Urinary bladder (tissue), 4 donors: Measurements from ENCODE around the gene FRMD4A. TPM values are rescaled to one million over a fixed set of nuclear protein-coding genes. Genes with fewer than 3 reads are reported as not detected.
"Not testable (repeated sequence)": the region's sequence is repeated elsewhere in the genome, so short reads cannot be mapped to it uniquely, and the experiment has no call there.

Source experiments
- DNase-seq: peaks from one replicate; pipeline ENCODE4 v3.0.0-alpha.2; 2015; ENCODE audit errors: extremely low spot score
- H3K27ac ChIP-seq: one replicate; pipeline ENCODE4 v1.5.1; 2013; ENCODE audit warnings: low read depth, mild to moderate bottlenecking, moderate library complexity
- H3K36me3 ChIP-seq: one replicate; pipeline ENCODE4 v1.6.1; 2013; ENCODE audit warnings: mild to moderate bottlenecking, moderate library complexity; ENCODE audit not compliant: insufficient read depth
- H3K4me1 ChIP-seq: one replicate; pipeline ENCODE4 v1.6.1; 2013; ENCODE audit warnings: mild to moderate bottlenecking, moderate library complexity; ENCODE audit not compliant: insufficient read depth
- H3K4me3 ChIP-seq: one replicate; pipeline ENCODE4 v1.5.1; 2013; ENCODE audit warnings: low read depth, low read length
- WGBS: extraction: QIAGEN DNeasy Blood & Tissue Kit; methylation state at CpG from one replicate; pipeline ENCODE4 v1.1.7; 2013; 5-methylcytosine and 5-hydroxymethylcytosine counted together
- polyA plus RNA-seq: library from polyadenylated mRNA; stranded (reverse); fragments of 200-250 nt; gene quantifications from one replicate; pipeline ENCODE4 v1.2.3, GENCODE V29; 2013
- total RNA-seq: library from RNA; depleted of rRNA; stranded (reverse); fragments of >200 nt; gene quantifications from one replicate; pipeline ENCODE4 v1.2.3, GENCODE V29; 2014
- donor health status: healthy with polysubstance abuse.
- donor health status: healthy.

The FRMD4A gene
- total and polyA plus RNA-seq, 2 donors: 15.1 to 32.9 TPM

DNA sequence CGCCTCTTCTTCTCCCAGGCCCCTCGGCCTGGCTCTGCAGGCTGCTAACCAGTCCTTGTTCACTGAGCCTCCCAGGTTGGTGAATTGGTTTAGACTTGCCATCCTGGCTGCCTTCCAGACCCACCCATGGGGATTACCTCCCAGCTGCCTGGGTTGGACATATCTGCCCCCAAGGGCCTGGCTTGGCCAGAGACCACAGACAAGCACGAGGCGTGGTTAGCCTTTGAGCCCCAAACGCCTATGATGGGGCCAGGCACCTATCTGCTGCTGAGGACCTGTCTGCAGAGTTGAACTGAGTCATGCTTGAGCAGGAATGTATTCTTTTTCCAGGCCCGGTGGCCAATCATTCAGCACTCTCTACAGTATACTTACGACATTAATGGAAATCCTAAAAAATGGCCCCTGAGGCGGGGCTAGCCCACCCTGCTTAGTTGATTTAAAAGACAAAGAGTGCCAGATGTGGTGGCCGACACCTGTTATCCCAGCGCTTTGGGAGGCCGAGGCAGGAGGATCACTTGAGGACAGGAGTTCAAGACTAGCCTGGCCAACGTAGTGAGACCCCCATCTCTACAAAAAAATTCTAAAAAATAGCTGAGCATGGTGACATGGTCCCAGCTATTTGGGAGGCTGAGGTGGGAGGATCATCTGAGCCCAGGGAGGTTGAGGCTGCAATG lies 361.5 kb downstream of the FRMD4A start:
- no peak overlapping the region for H3K27ac ChIP-seq
- H3K4me3 ChIP-seq: no peak overlapping the region
- 88% methylated on average over 12 of the region's 12 CpGs for WGBS
- no peaks in the 10 kb centered on the region for H3K36me3 ChIP-seq
- DNase-seq: no peak
- H3K4me1 ChIP-seq: peaks cover 4% of the 10 kb centered on the region

DNA sequence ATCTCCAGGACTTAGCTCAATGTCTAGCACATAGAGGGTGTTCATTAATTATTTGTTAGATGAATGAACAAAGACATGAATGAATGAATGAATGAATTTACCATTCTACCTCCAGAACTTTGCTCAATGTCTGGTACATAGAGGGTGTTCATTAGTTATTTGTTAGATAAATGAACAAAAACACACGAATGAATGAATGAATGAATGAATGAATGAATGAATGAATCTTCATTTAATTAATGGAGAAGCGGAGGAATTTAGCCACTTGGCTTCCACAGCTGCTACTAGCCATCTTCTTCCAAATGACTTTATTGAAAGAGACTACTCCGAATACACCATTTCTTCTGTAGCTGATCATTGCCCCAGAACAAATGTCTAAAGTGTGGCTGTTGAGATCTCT lies 368.9 kb downstream of the FRMD4A start:
- H3K4me1 ChIP-seq: no peaks in the 10 kb centered on the region
- no peaks in the 10 kb centered on the region for H3K36me3 ChIP-seq
- no peak overlapping the region for H3K4me3 ChIP-seq
- no peak for DNase-seq
- H3K27ac ChIP-seq: no peak overlapping the region
- 85% methylated on average over 3 of the region's 3 CpGs for WGBS

DNA sequence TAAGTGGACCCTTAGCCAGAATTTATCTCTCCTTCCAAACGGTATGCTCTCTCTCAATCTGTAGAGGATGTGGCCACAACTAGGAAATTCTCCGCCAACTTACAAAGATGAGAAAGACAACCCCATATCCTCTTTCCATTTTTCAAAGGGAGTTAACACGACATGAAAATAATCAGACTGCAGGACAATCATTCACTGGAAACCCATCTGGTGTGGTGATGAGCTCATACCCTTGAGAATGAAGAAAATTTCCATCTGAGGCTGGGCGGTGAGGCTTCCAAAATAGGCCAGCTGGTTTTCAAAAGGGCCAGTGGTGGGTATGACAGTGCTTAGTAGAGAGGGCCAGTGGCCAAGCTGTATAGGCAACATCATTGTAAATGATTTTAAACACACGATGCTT lies 369.6 kb downstream of the FRMD4A start:
- H3K4me3 ChIP-seq: no peak overlapping the region
- no peaks in the 10 kb centered on the region for H3K4me1 ChIP-seq
- no peak for DNase-seq
- WGBS: 52% methylated on average over 5 of the region's 5 CpGs
- no peak overlapping the region for H3K27ac ChIP-seq
- no peaks in the 10 kb centered on the region for H3K36me3 ChIP-seq

DNA sequence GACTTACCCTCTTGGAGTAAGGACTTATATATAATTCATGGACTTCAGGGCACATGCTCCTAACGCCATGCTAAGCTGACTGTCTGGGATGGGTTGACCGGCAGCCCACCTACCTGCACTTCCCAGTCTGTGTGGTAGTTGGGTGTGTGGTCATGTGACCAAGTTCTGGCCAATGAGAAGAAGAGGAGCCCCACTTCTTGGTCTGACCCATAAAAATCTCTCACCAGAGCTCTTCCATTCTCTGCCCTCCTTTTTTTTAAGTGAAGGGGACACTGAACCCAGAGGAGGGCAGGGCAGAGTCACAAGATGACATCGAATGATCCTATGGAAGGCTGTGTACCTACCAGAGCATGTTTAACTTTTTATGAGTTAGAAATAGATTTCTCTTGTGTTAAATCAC lies 370.1 kb downstream of the FRMD4A start:
- DNase-seq: no peak
- H3K36me3 ChIP-seq: no peaks in the 10 kb centered on the region
- no peaks in the 10 kb centered on the region for H3K4me1 ChIP-seq
- H3K4me3 ChIP-seq: no peak overlapping the region
- H3K27ac ChIP-seq: no peak overlapping the region
- WGBS: 94% methylated on average over 3 of the region's 3 CpGs

DNA sequence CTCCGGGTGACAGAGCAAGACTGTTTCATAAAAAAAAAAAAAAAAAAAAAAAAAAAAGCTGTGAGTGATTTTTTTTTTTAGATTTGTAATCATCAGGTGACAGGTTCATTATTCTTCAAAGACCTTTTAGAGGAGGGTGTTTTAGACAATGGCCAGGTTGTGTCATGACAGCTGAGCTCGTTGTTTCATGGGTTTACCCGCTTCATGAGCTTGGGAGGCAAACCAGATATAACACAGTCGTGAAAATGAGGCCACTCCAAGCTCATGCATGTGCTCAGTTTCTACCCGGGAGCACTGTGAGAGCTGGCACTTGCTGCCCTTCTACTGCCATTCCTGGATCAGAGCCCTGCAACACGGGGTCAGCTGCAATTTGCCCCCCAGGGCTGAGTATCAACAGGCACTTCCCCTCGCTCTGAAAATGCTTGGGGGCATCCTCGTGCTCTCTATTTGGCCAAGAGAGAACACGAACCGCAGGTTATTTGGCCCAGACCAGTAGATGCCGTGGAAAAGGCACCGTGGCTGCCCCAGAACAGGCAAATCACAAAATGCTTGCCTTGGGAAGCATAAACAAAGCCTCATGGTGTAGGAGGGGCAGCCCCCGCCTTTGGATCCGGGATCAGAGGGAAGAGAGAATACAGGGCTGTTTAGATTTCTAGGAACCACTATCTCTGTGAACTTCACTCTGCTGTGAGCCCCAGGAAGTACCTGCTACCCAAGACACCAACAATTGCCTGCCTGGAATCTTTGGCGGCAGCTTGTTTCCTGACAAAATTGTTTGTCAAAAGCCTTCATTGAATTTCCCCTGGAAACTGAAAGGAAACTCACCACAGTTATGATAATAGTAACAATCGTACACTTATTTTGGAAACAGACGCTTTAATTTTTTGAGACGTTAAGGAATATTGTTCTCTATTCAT lies 371.0 kb downstream of the FRMD4A start:
- Histone ChIP-seq H3K4me3 (no peak overlapping the region), H3K27ac (no peak overlapping the region), H3K36me3 (no peaks in the 10 kb centered on the region), H3K4me1 (no peaks in the 10 kb centered on the region)
- WGBS: 58% methylated on average over 18 of the region's 18 CpGs
- DNase-seq: no peak

DNA sequence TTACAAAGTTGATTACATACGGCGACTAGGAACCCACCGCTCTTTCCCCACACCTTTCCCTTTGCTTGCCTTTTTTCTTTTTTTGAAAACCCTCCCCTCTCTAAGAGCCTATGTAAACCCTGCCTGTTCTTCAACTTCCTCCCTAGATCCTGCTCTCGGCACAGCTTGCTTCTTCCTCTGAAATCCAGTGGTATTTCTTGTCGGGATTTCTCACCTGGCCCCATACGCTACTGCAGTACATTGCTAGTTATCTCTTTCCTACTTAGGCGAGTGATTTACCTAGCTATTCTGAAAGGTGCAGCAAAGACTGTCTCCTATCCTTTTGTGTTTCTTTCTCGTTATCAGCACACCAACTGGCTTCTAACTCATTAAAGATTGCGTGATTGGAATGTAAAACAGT lies 372.9 kb downstream of the FRMD4A start:
- Histone ChIP-seq H3K36me3 (no peaks in the 10 kb centered on the region), H3K4me1 (no peaks in the 10 kb centered on the region), H3K27ac (no peak overlapping the region), H3K4me3 (no peak overlapping the region)
- WGBS: 92% methylated on average over 9 of the region's 9 CpGs
- DNase-seq: no peak

DNA sequence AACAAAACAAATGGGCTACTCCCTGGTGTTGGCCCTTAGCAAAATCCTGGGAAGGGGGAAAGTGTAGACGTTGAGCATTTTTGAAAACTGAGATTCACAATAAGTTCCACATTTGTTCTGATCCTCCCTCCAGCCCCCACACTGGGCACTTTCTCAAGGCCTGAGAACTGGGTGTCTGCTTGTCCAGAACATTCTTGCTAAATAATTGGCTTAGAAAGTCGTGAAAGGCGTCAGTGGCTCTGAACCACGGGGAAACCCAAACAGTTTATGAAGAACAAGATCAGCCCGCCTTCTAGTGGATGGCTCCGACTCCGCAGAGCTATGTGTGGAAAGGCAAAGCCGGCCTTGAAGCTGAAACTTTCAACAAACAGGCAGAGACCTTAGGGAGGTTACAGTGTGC lies 373.9 kb downstream of the FRMD4A start:
- Histone ChIP-seq H3K27ac (no peak overlapping the region), H3K36me3 (no peaks in the 10 kb centered on the region), H3K4me1 (no peaks in the 10 kb centered on the region), H3K4me3 (no peak overlapping the region)
- no peak for DNase-seq
- WGBS: 38% methylated on average over 8 of the region's 8 CpGs

DNA sequence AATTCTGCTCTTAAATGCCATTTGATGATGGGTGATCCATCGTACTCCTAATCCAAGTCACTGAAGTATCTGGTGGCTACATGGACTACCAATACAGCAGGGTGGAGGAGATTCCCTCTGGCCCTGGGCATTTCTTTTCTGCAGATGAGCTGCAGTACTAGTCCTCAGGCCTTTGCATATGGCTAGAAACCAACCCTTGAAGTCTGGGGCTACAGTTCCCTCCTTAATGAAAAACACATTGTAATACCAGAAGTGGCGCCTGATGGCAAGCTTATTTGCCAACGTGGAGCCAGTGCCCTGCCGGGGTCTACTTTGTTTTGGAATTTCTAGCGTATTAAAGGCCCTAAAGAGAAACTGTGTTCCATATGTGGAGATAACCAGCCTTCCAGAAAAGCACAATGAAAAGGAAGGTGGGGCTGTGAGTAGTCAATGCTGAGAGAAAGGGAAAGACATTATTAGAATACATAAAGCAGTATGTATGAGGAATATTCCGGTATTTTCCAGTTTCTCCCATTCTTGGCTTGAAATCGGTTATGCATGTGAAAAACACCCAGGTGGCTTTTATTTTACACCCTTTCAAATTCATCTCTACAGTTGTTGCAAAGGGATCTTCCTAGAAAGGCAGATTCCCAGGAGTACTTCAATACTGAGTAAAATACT lies 375.2 kb downstream of the FRMD4A start:
- Histone ChIP-seq H3K27ac (no peak overlapping the region), H3K4me1 (no peaks in the 10 kb centered on the region), H3K36me3 (no peaks in the 10 kb centered on the region), H3K4me3 (no peak overlapping the region)
- 83% methylated on average over 7 of the region's 7 CpGs for WGBS
- no peak for DNase-seq

DNA sequence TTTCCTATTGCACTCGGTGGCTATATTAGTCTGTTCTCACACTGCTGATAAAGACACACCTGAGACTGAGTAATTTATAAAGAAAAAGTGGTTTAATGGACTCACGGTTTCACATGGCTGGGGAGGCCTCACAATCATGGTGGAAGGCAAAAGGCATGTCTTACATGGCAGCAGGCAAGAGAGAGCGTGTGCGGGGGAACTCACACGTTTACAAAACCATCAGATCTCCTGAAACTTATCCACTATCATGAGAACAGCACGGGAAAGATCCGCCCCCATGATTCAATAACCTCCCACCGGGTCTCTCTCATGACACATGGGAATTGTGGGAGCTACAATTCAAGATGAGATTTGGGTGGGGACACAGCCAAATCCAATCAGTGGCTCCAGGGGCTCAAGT lies 376.5 kb downstream of the FRMD4A start:
- not testable (repeated sequence) for DNase-seq, H3K36me3 ChIP-seq, H3K4me3 ChIP-seq, H3K27ac ChIP-seq, H3K4me1 ChIP-seq
- 88% methylated on average over 8 of the region's 8 CpGs for WGBS

DNA sequence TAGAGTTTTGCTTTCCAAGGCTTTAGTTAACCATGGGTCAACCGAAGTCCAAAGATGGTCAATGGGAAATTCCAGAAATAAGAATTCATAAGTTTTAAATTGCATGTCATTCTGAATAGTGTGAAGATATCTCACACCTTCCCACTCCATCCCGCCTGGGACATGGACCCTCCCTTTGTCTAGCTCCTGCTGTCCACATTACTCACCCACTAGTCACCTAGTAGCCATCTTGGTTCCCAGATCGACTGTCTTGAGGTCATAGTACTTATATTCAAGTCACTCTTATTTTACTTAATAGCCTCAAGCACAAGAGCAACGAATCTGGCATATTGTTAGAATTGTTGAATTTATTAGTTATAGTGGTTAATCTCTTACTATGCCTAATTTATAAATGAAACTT lies 377.4 kb downstream of the FRMD4A start:
- Histone ChIP-seq H3K27ac (no peak overlapping the region), H3K36me3 (no peaks in the 10 kb centered on the region), H3K4me1 (no peaks in the 10 kb centered on the region), H3K4me3 (no peak overlapping the region)
- WGBS: 95% methylated on average over 4 of the region's 4 CpGs
- no peak for DNase-seq

DNA sequence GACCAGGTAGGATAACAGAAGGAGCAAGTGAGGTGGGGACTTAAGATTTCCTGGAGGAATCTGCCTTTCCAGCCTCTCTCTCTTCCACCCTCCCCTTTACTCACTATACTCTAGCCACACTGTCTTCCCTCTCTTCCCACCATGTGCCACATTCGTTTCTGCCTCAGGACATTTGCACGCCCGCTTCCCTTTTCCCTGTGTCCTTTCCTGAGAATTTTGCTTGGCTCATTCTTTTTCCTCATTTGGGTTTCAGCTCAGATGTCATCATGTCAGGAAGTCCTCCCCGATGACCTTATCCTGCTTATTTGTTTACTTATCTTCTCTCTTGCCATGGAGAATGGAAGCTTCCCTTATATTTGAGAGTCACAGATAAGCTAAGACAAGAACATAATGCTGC lies 380.2 kb downstream of the FRMD4A start:
- WGBS: 83% methylated on average over 4 of the region's 4 CpGs
- Histone ChIP-seq H3K36me3 (no peaks in the 10 kb centered on the region), H3K4me3 (no peak overlapping the region), H3K4me1 (no peaks in the 10 kb centered on the region), H3K27ac (no peak overlapping the region)
- no peak for DNase-seq

DNA sequence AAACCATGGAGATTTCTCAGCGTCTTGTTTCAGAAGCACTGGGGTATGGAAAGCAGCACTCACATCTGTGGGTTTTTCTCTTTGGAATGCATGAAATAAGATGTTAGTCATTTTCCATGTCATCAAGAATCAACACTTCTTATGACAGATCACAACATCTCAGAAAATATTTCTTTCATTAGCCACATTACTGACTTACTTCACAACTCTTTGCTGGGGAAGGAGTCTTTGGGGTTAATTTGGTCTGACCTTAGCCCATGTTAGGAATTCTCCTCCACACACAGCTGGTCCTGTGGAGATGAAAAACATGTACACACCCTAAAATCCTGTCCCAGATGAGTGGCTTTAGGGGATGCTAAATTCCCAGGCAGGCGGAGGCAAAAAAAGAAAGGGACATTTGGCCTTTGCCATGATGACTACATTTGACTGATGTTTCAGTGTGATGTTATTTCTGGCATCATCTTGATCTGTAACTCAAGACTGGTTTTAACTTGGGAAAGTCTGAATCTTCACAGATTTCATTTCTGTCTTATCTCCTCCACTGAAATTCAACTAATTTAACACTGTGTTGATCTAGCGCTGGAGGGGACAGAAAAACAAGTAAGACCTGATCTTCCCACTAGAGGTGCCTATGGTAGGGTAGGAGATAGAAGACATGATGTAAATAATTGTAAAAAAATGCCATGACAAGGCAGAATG lies 380.7 kb downstream of the FRMD4A start:
- H3K4me3 ChIP-seq: no peak overlapping the region
- H3K4me1 ChIP-seq: no peaks in the 10 kb centered on the region
- no peak overlapping the region for H3K27ac ChIP-seq
- 83% methylated on average over 3 of the region's 3 CpGs for whole genome bisulfite sequencing
- DNase-seq: no peak
- H3K36me3 ChIP-seq: no peaks in the 10 kb centered on the region

DNA sequence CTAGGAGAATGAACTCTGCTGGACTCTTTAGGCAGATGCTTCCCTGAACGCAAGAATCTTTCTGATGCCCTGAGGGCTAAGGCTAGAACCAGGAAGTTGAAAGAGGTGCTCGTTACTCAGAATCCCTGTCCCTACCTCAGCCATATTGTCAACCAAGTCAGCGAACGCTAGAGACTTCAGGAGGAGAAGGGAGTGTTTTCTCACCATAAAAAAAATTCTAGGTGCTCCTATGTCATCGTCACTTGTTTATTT lies 384.6 kb downstream of the FRMD4A start:
- Histone ChIP-seq H3K4me3 (no peak overlapping the region), H3K36me3 (no peaks in the 10 kb centered on the region), H3K4me1 (no peaks in the 10 kb centered on the region), H3K27ac (no peak overlapping the region)
- 79% methylated on average over 5 of the region's 5 CpGs for WGBS
- no peak for DNase-seq
